ENCODE results near the gene AXL. TPM values are rescaled to one million over a fixed set of nuclear protein-coding genes. Genes with fewer than 3 reads are reported as not detected.

AXL gene
- total and polyA plus RNA-seq, 2 of the 13 experiments (the other 11 are each of a cell fraction or from before 2014, with no cell fraction given): 0.71 to 5.9 TPM

GRCh38 chr19:41214161-41214560 lies 4.9 kb upstream of the AXL start:
- Histone ChIP-seq H4K20me1 (ENCODE audit: insufficient read depth, low read length) (no peaks in the 10 kb centered on the region), H3K9me3 (ENCODE audit: low read length) (no peaks in the 10 kb centered on the region), H3K4me1 (ENCODE audit: insufficient read depth, low read length) (peaks cover 18% of the 10 kb centered on the region), H2AFZ (ENCODE audit: low read length) (no peak overlapping the region), H3K27ac (ENCODE audit: extremely low read length, insufficient read depth, low read length) (no peak overlapping the region), H3K79me2 (ENCODE audit: insufficient read depth, low read length) (no peaks in the 10 kb centered on the region), H3K4me2 (ENCODE audit: low read depth, low read length) (no peak overlapping the region), H3K4me3 (replicated peaks in 1 of 3; ENCODE audit: insufficient read depth in 1 of 3, low read depth in 2 of 3, low read length in 3 of 3) (no peak overlapping the region), H3K36me3 (replicated peaks in 1 of 2; ENCODE audit: control insufficient read depth in 1 of 2, insufficient read depth in 2 of 2, low read length in 2 of 2) (no peaks in the 10 kb centered on the region), H3K9ac (ENCODE audit: insufficient read depth, low read depth, low read length) (no peak overlapping the region), H3K27me3 (ENCODE audit: control insufficient read depth in 1 of 2, insufficient read depth in 2 of 2, low read length in 2 of 2) (peaks cover 0 to 4% of the 10 kb centered on the region in 2 experiments; a peak in 2 of 5 replicates)
- no peak for DNase-seq (ENCODE audit: low spot score)
- ChIA-PET POLR2A (no interaction called here), CTCF (ENCODE audit: low intra/inter-chr PET ratio, low total read pairs) (no interaction called here)
- intact Hi-C loops (cut with micrococcal nuclease; ENCODE audit: unreplicated experiment): no loop called here
- ATAC-seq: no peak
- WGBS (ENCODE audit: low lambda C conversion rate): 55% methylated on average over 1 of the region's 1 CpG
- in situ Hi-C loops (cut with HindIII; ENCODE audit: extremely low pct_ligation_motif_present, low pct_unique_long_range_greater_than_20kb): no loop called here
- BruUV-seq (replicated peaks): no TSS peak
- TF ChIP-seq ZSCAN31 (CRISPR knock-in tag; IDR thresholded peaks at IDR 0.05; ENCODE audit: low read depth) (no peak), ZBTB38 (CRISPR knock-in tag; IDR thresholded peaks at IDR 0.05) (no peak), TSC22D2 (CRISPR knock-in tag; IDR thresholded peaks at IDR 0.05; ENCODE audit: borderline replicate concordance) (no peak)
- FAIRE-seq: no peak

- ATAC-seq: no peak
- POLR2A ChIA-PET: no interaction called here
- WGBS (ENCODE audit: low lambda C conversion rate): 40% methylated on average over 2 of the region's 7 CpGs
- H3K27me3 ChIP-seq (ENCODE audit: control insufficient read depth in 1 of 2, insufficient read depth in 2 of 2, low read length in 2 of 2): peaks cover 0 to 4% of the 10 kb centered on the region in 2 experiments; a peak in 2 of 5 replicates
- BruUV-seq (replicated peaks): no TSS peak
- peak overlapping the region; percentile 90; the same call in 1 of the 2 replicates for H3K4me2 ChIP-seq (ENCODE audit: low read depth, low read length)
- DNase-seq (ENCODE audit: low spot score): no peak
- H3K27ac ChIP-seq (ENCODE audit: extremely low read length, insufficient read depth, low read length): no peak overlapping the region
- H3K9ac ChIP-seq (ENCODE audit: insufficient read depth, low read depth, low read length): no peak overlapping the region
- no peak for FAIRE-seq
- no peaks in the 10 kb centered on the region for H3K36me3 ChIP-seq (replicated peaks in 1 of 2; ENCODE audit: control insufficient read depth in 1 of 2, insufficient read depth in 2 of 2, low read length in 2 of 2)
- intact Hi-C loops (cut with micrococcal nuclease; ENCODE audit: unreplicated experiment) (no loop called here), in situ Hi-C loops (cut with HindIII; ENCODE audit: extremely low pct_ligation_motif_present, low pct_unique_long_range_greater_than_20kb) (no loop called here)
- H2AFZ ChIP-seq (ENCODE audit: low read length): no peak overlapping the region
- no peaks in the 10 kb centered on the region for H4K20me1 ChIP-seq (ENCODE audit: insufficient read depth, low read length)
- peaks cover 40% of the 10 kb centered on the region for H3K4me1 ChIP-seq (ENCODE audit: insufficient read depth, low read length)
- CTCF ChIA-PET (ENCODE audit: low intra/inter-chr PET ratio, low total read pairs): no interaction called here
- H3K9me3 ChIP-seq (ENCODE audit: low read length): no peaks in the 10 kb centered on the region
- H3K79me2 ChIP-seq (ENCODE audit: insufficient read depth, low read length): no peaks in the 10 kb centered on the region
- H3K4me3 ChIP-seq (replicated peaks in 1 of 3; ENCODE audit: insufficient read depth in 1 of 3, low read depth in 2 of 3, low read length in 3 of 3): no peak overlapping the region
- TF ChIP-seq PBX2 (CRISPR knock-in tag; IDR thresholded peaks at IDR 0.05) (no peak), ZSCAN29 (CRISPR knock-in tag; conservative IDR thresholded peaks at IDR 0.05) (no peak), FIP1L1 (IDR thresholded peaks at IDR 0.05; ENCODE audit: borderline replicate concordance, insufficient read depth, low read depth, low read length) (no peak), ZNF710 (CRISPR knock-in tag; IDR thresholded peaks at IDR 0.05; ENCODE audit: borderline replicate concordance) (no peak), KLF9 (CRISPR knock-in tag; IDR thresholded peaks at IDR 0.05; ENCODE audit: low read depth) (no peak), SRSF9 (IDR thresholded peaks at IDR 0.05; ENCODE audit: borderline replicate concordance, insufficient read depth, low read depth, low read length, poor library complexity, severe bottlenecking) (no peak), ZBTB26 (CRISPR knock-in tag; IDR thresholded peaks at IDR 0.05; ENCODE audit: borderline replicate concordance) (no peak), HMGXB4 (CRISPR knock-in tag; IDR thresholded peaks at IDR 0.05; ENCODE audit: borderline replicate concordance in 1 of 2, low read depth in 1 of 2) (no peak), SNAI1 (CRISPR knock-in tag; IDR thresholded peaks at IDR 0.05; ENCODE audit: borderline replicate concordance) (no peak)
These were observed 1.3 kb upstream of the AXL start for GRCh38 chr19:41217741-41218140.

Data from HepG2 (cell line).